ENCODE results near the gene MBLAC2.

DNA sequence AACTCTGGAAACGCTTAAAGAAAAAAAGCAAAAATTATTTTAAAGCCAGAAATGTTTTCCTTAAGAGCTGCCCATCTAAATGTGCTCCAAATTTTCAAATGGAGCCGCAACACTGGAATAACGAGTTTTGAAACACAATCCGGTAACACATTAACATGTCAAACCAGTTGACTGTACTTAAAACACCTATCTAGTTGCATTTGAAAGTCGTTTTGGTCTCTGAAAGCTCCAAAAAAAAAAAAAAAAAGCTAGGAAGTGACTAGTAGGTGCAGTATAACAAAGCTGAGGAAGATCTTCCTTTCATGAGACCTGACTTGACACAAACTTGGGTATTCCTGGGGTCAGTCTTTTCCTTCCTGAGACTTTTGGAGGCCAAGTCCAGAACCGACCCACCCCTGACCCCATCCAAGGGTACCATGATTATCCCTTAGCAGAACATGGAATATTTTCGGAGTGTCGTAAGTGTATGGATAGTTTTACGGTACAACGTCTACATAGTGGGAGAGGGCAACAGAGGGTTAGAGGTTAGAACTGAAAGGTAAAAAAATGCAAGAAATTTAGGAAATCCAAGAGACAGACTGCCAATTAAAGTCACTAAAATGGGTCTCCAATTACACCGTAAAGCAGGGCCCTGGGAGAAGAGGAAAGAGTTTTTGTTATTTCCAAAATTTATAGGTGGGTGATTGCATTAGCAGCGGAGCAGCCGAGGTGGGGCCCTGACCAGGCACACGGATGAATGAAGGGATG, 65.8 kb downstream of the MBLAC2 start:
- TF ChIP-seq EZH2 (IDR thresholded peaks at IDR 0.05) (no peak), SIN3A (IDR thresholded peaks at IDR 0.05; ENCODE audit: low read depth) (no peak; the same call in 1 of the 2 replicates), SP1 (IDR thresholded peaks at IDR 0.05; ENCODE audit: low read depth) (no peak)
- TF ChIP-seq, protein P1, sequence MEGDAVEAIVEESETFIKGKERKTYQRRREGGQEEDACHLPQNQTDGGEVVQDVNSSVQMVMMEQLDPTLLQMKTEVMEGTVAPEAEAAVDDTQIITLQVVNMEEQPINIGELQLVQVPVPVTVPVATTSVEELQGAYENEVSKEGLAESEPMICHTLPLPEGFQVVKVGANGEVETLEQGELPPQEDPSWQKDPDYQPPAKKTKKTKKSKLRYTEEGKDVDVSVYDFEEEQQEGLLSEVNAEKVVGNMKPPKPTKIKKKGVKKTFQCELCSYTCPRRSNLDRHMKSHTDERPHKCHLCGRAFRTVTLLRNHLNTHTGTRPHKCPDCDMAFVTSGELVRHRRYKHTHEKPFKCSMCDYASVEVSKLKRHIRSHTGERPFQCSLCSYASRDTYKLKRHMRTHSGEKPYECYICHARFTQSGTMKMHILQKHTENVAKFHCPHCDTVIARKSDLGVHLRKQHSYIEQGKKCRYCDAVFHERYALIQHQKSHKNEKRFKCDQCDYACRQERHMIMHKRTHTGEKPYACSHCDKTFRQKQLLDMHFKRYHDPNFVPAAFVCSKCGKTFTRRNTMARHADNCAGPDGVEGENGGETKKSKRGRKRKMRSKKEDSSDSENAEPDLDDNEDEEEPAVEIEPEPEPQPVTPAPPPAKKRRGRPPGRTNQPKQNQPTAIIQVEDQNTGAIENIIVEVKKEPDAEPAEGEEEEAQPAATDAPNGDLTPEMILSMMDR (IDR thresholded peaks at IDR 0.05 in 2 of 3, conservative IDR thresholded peaks at IDR 0.05 in 1 of 3; ENCODE audit: borderline replicate concordance in 1 of 3, insufficient read depth in 1 of 3, low read depth in 2 of 3, low read length in 2 of 3): no peak
- TF ChIP-seq, protein P2, sequence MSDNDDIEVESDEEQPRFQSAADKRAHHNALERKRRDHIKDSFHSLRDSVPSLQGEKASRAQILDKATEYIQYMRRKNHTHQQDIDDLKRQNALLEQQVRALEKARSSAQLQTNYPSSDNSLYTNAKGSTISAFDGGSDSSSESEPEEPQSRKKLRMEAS (IDR thresholded peaks at IDR 0.05): 0 out of 2 replicates have a peak, but pooled peaks have one; percentile 44
